GM10248 (cell line): ENCODE measurements around the gene ZBTB32.
A peak's percentile ranks its signal among the peaks of the same experiment; 100 is the strongest.

Experiments used
- CTCF ChIA-PET: fragments of 300-600 bp; sonication (Branson Sonifier 250); formaldehyde crosslinking; extraction: SDS; loops from one replicate; lab custom pipeline; 2021; ENCODE audit warnings: antibody characterized with exemption; lab: Yijun Ruan, JAX
- POLR2A ChIA-PET: fragments of 350-650 bp; sonication (Branson Sonifier 250); formaldehyde crosslinking; extraction: SDS; loops from one replicate; lab custom pipeline; 2020; ENCODE audit warnings: antibody characterized with exemption; lab: Yijun Ruan, JAX
- DNase-seq: peaks from one replicate; pipeline ENCODE4 v3.0.0; 2012; ENCODE audit errors: extremely low spot score
- CTCF ChIP-seq: IDR thresholded peaks from 2 replicates; pipeline ENCODE4 v1.5.1; 2012; ENCODE audit warnings: mild to moderate bottlenecking, low read depth; ENCODE audit errors: extremely low read depth, missing control alignments, control extremely low read depth

The ZBTB32 gene

GRCh38 chr19:35736913-35737886, 32.8 kb downstream of the ZBTB32 start:
- ChIA-PET POLR2A (interaction anchor here (0.6 to 2.1 kb wide), 5 partner anchors 9 to 436 kb away, joined by 3 to 5 read pairs (median 3); partner anchors contain the start of gene LIN37), CTCF (interaction anchor here (0.7 to 6.1 kb wide), 9 partner anchors 8 to 194 kb away, joined by 3 to 20 read pairs (median 5); partner anchors contain the start of genes LIN37, PSENEN and U2AF1L4)
- no peak for DNase-seq
- TF ChIP-seq CTCF, result peak; percentile 19

GRCh38 chr19:35738021-35738886, 33.9 kb downstream of the ZBTB32 start:
- TF ChIP-seq CTCF, result no peak
- ChIA-PET POLR2A (interaction anchor here (2.1 kb wide), 1 partner anchor 10 kb away, joined by 5 read pairs; no protein-coding TSS in a partner anchor), CTCF (interaction anchor here (1.4 to 6.1 kb wide), 3 partner anchors 14 to 45 kb away, joined by 10 to 20 read pairs (median 14); no protein-coding TSS in a partner anchor)
- no peak for DNase-seq

- TF ChIP-seq CTCF, result no peak
- POLR2A ChIA-PET, result interaction anchor here (1.4 to 2.1 kb wide), 2 partner anchors 10 to 26 kb away, joined by 4 to 7 read pairs; partner anchors contain the start of gene LIN37
- DNase-seq, result no peak
- CTCF ChIA-PET, result interaction anchor here (2.2 to 6.1 kb wide), 2 partner anchors 15 to 44 kb away, joined by 10 to 20 read pairs; no protein-coding TSS in a partner anchor
These were observed 34.5 kb downstream of the ZBTB32 start for GRCh38 chr19:35738887-35739229.

GRCh38 chr19:35739275-35740107, 35.1 kb downstream of the ZBTB32 start:
- POLR2A ChIA-PET, result interaction anchor here (1.0 to 2.1 kb wide), 6 partner anchors 9 to 37 kb away, joined by 4 to 20 read pairs (median 7); partner anchors contain the start of gene LIN37
- no peak for TF ChIP-seq CTCF
- DNase-seq, result no peak
- CTCF ChIA-PET, result interaction anchor here (0.7 to 2.2 kb wide), 8 partner anchors 13 to 97 kb away, joined by 3 to 10 read pairs (median 3); no protein-coding TSS in a partner anchor

GRCh38 chr19:35740108-35740422, 35.7 kb downstream of the ZBTB32 start:
- ChIA-PET CTCF (interaction anchor here (0.7 to 2.2 kb wide), 11 partner anchors 14 to 128 kb away, joined by 3 to 10 read pairs (median 3); partner anchors contain the start of gene APLP1), POLR2A (interaction anchor here (0.9 to 2.1 kb wide), 10 partner anchors 8 to 97 kb away, joined by 3 to 20 read pairs (median 6); partner anchors contain the start of genes KMT2B and LIN37)
- no peak for DNase-seq
- TF ChIP-seq CTCF, result no peak
